Kidney epithelial cell (primary cell): Measurements from ENCODE around the gene AMZ1. TPM values are rescaled to one million over a fixed set of nuclear protein-coding genes. Genes with fewer than 3 reads are reported as not detected.
A peak's percentile ranks its signal among the peaks of the same experiment; 100 is the strongest.

Source experiments
- DNase-seq: peaks from one replicate; pipeline ENCODE4 v3.0.0-alpha.2; 2010; ENCODE audit warnings: low read depth
- H3K27me3 ChIP-seq: 2 replicates; pipeline ENCODE4 v1.6.0; 2011; ENCODE audit warnings: low read length; ENCODE audit not compliant: control insufficient read depth, insufficient read depth
- H3K36me3 ChIP-seq: 2 replicates; pipeline ENCODE4 v1.5.1; 2011; ENCODE audit warnings: low read length; ENCODE audit not compliant: control insufficient read depth, insufficient read depth
- H3K4me3 ChIP-seq: 2 replicates; pipeline ENCODE4 v1.5.1; 2011; ENCODE audit warnings: low read depth, mild to moderate bottlenecking, control low read depth, low read length
- total RNA-seq: library from RNA; depleted of rRNA; stranded (reverse); fragments of >200 nt; gene quantifications from 2 replicates; pipeline ENCODE4 v1.2.3, GENCODE V29; 2015
- TF ChIP-seq, protein P1 (sequence below): IDR thresholded peaks from 2 replicates; pipeline ENCODE4 v1.5.1; 2011; ENCODE audit warnings: mild to moderate bottlenecking, moderate library complexity, low read length, control low read depth, inconsistent platforms; ENCODE audit not compliant: insufficient read depth, poor library complexity, severe bottlenecking

The AMZ1 gene, protein sequence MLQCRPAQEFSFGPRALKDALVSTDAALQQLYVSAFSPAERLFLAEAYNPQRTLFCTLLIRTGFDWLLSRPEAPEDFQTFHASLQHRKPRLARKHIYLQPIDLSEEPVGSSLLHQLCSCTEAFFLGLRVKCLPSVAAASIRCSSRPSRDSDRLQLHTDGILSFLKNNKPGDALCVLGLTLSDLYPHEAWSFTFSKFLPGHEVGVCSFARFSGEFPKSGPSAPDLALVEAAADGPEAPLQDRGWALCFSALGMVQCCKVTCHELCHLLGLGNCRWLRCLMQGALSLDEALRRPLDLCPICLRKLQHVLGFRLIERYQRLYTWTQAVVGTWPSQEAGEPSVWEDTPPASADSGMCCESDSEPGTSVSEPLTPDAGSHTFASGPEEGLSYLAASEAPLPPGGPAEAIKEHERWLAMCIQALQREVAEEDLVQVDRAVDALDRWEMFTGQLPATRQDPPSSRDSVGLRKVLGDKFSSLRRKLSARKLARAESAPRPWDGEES
- 2.8 and 5.6 TPM in 2 replicates for total RNA-seq

DNA sequence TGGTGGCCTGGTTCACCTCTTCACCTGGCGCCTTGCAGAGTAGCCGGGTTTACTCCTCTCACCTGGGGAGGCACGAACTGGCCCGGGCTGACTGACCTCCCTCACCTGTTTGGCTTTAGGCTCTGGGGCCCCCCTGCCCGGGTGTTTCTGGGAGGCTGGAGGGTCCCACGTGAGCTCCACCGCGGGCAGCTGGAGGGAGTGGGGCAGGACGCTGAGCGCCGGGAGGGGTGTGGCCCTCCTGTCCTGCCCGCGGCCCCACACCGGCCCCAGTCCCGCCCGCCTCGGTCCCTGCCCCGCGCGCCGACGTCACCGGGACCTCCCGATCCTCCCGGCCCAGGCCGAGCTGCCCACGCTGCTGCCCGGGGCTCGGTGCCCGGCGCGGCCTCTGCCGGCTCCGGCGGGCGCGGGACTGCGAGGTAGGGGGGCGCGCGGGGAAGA, at the start of gene AMZ1:
TSS of gene AMZ1 (plus strand) at position 322 of the 438 bp plus-strand sequence. CDS start 12,250 bp downstream, outside the sequence.
- peak within 1 kb of the TSS; percentile 43 for H3K4me3 ChIP-seq
- no peaks in the 10 kb centered on the region for H3K36me3 ChIP-seq
- H3K27me3 ChIP-seq = peaks cover 9% of the 10 kb centered on the region
- no peak for DNase-seq
- TF ChIP-seq, protein P1, sequence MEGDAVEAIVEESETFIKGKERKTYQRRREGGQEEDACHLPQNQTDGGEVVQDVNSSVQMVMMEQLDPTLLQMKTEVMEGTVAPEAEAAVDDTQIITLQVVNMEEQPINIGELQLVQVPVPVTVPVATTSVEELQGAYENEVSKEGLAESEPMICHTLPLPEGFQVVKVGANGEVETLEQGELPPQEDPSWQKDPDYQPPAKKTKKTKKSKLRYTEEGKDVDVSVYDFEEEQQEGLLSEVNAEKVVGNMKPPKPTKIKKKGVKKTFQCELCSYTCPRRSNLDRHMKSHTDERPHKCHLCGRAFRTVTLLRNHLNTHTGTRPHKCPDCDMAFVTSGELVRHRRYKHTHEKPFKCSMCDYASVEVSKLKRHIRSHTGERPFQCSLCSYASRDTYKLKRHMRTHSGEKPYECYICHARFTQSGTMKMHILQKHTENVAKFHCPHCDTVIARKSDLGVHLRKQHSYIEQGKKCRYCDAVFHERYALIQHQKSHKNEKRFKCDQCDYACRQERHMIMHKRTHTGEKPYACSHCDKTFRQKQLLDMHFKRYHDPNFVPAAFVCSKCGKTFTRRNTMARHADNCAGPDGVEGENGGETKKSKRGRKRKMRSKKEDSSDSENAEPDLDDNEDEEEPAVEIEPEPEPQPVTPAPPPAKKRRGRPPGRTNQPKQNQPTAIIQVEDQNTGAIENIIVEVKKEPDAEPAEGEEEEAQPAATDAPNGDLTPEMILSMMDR = no peak

DNA sequence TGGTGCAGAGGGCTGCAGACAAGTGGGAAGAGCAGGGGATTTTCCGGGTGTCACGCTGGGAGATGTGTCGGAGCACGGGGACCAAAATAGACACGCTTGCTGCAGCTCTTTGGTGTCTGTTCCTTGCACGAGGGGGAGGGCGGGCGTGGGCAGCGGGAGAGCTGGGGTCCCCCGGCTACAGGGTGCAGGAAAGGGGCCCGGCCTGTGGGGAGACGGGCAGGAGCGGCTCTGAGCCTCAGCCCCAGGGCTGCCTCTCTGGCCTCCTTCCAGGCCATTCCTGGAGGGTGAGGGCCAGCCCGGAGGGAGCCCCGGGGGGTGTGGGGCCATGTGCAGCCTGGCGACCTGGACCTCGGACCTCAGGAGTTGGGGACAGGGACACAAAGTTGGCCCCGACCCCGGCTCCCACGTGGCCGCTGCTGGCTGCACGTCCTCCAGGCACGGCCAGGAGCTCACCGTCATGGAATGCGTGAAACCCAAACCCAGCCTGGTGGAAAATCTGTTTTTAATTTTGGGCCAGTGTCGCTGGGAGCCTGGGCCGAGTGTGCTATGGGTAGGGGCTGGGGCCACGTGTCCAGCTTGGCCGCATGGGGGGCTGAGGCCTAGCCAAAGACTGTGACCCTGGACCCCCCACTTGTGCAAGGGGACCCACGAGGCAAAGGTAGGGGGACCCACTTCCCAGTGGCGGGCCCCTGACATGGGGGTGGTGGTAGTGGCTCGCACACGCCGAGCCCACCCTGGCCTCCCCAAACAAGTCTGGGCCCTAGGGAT, 49.6 kb upstream of the AMZ1 start:
- Histone ChIP-seq H3K36me3 (no peaks in the 10 kb centered on the region), H3K4me3 (no peak overlapping the region), H3K27me3 (no peaks in the 10 kb centered on the region)
- DNase-seq = no peak
- TF ChIP-seq, protein P1 = no peak

DNA sequence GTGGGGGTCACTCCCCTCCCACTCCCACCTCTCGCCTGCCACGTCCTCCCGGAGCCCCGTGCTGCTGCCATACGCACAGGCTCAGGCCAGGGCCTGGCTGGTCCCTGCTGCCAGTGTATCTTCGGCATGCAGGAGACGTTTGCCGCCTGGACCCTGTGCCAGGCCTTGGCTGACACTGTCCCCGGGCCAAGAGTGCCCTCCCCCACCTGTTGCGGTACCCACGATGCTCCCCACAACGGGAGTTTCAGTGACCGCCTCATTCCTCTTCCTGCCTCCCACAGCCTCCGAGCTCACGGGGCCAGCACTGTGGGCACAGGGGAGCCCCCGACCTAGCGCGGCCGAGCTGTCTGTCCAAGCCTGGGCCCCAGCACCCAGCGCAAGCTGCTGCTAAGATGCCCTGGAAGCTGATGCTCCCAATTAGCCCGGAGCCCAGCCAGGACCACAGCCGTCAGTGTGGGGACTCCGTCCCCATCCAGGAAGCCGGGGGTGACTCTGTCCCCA, 48.8 kb upstream of the AMZ1 start:
- TF ChIP-seq, protein P1 = no peak
- no peaks in the 10 kb centered on the region for H3K27me3 ChIP-seq
- no peak overlapping the region for H3K4me3 ChIP-seq
- DNase-seq = no peak
- H3K36me3 ChIP-seq = no peaks in the 10 kb centered on the region

DNA sequence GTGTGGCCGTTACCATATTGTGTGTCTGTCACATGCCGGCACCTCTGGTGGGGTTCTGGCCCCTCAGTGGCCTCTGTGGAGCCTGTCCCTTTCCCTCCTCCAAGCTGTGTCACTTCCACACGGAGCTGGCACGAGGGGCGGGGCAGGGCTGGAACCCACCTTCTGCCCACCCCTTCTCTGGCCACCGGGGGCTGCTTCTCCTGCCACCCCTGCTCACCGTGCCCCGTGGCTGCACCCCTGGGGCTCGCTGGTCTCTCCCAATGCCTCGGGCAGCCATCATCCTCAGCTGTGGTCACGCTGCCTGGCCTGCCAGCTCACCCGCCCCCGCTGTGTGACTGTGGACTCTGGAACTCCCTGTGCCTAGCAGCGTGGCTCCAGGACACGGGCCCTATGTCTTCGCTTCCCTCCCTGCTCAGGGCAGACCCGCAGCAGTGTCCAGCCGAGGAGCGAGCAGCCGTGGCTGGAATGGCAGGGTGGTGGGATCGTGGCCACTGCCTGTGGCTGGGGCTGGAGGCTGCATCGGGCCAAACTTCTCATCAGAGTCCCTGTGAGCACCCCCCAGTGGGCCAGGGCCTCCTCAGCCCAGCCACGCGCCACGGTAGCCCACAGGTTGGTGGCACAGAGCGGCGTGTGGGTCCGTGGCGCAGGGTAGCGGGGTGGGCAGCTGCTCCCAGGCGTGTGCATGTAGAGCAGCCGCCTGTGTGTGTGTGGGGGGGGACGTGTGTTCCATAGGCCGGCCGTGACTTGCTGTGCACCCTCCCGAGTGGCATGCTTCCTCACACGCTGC, 48.1 kb upstream of the AMZ1 start:
- Histone ChIP-seq H3K36me3 (no peaks in the 10 kb centered on the region), H3K27me3 (no peaks in the 10 kb centered on the region), H3K4me3 (no peak overlapping the region)
- no peak for DNase-seq
- TF ChIP-seq, protein P1 = no peak

DNA sequence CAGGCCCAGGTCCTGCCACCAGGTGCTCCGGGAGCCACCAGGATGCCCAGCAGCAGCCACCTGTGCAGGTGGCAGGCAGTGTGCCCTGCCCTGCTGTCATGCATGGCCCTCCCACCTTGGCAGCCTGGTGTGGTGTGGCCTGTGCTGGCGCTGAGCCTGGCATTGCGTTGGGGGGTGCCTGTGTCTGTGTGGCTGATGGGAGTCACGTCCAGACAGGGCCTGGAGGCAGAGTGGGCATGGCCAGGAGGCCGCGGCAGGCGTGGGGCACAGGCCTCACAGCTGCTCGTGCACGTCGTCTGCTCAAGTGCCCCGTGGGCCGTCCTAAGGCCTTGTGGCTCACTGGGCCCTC, 47.5 kb upstream of the AMZ1 start:
- TF ChIP-seq, protein P1 = no peak
- no peaks in the 10 kb centered on the region for H3K27me3 ChIP-seq
- H3K4me3 ChIP-seq = no peak overlapping the region
- no peak for DNase-seq
- H3K36me3 ChIP-seq = no peaks in the 10 kb centered on the region
